NCI-H1092 (cell line): ENCODE results near the gene P2RX1.
A peak's percentile ranks its signal among the peaks of the same experiment; 100 is the strongest.

Experiments
- DNase-seq: peaks from one replicate; lab custom pipeline; 2025; lab: John Stamatoyannopoulos, UW

The P2RX1 gene

GRCh38 chr17:3924512-3925350 lies 8.5 kb upstream of the P2RX1 start:
- no peak for DNase-seq

GRCh38 chr17:3923466-3924190 lies 7.4 kb upstream of the P2RX1 start:
- DNase-seq: no peak

- DNase-seq: no peak
Measured at GRCh38 chr17:3922765-3923164, 6.5 kb upstream of the P2RX1 start.

- DNase-seq: no peak
Measured at GRCh38 chr17:3921502-3922319, 5.4 kb upstream of the P2RX1 start.

GRCh38 chr17:3921006-3921405 lies 4.7 kb upstream of the P2RX1 start:
- DNase-seq: no peak

GRCh38 chr17:3919123-3919624 lies 2.9 kb upstream of the P2RX1 start:
- no peak for DNase-seq

GRCh38 chr17:3918372-3919122 lies 2.3 kb upstream of the P2RX1 start:
- no peak for DNase-seq

GRCh38 chr17:3917391-3917931 lies 1.2 kb upstream of the P2RX1 start:
- DNase-seq: peak; percentile 36

- no peak for DNase-seq
Measured at GRCh38 chr17:3916825-3917224, 560 bp upstream of the P2RX1 start.

- DNase-seq: no peak
Measured at GRCh38 chr17:3915581-3915994, 677 bp downstream of the P2RX1 start.

- no peak for DNase-seq
Measured at GRCh38 chr17:3914312-3914670, 2.0 kb downstream of the P2RX1 start.

- DNase-seq: peak; percentile 10
Measured at GRCh38 chr17:3913531-3914311, 2.5 kb downstream of the P2RX1 start.

- no peak for DNase-seq
Measured at GRCh38 chr17:3912827-3913226, 3.4 kb downstream of the P2RX1 start.

- no peak for DNase-seq
Measured at GRCh38 chr17:3911271-3912053, 4.8 kb downstream of the P2RX1 start.

GRCh38 chr17:3910420-3911270 lies 5.6 kb downstream of the P2RX1 start:
- DNase-seq: no peak

GRCh38 chr17:3909257-3909656 lies 7.0 kb downstream of the P2RX1 start:
- no peak for DNase-seq

- no peak for DNase-seq
Measured at GRCh38 chr17:3907483-3908216, 8.6 kb downstream of the P2RX1 start.

- DNase-seq: no peak
Measured at GRCh38 chr17:3906881-3907280, 9.4 kb downstream of the P2RX1 start.
